ENCODE measurements around the gene EFNA1. TPM values are rescaled to one million over a fixed set of nuclear protein-coding genes. Genes with fewer than 3 reads are reported as not detected.
"Not testable (repeated sequence)": the region's sequence is repeated elsewhere in the genome, so short reads cannot be mapped to it uniquely, and the experiment has no call there.

EFNA1 gene
- total and polyA plus RNA-seq, 2 donors (not counting 3 experiments of a cell fraction or from before 2014, with no cell fraction given) = 107 to 289 TPM

GRCh38 chr1:155145491-155145890 is 17.8 kb downstream of the EFNA1 start:
- peaks cover 4% of the 10 kb centered on the region in 2 experiments for H3K27me3 ChIP-seq (ENCODE audit: control insufficient read depth in 2 of 2, insufficient read depth in 2 of 2, low read length in 2 of 2)
- dilution Hi-C loops (cut with MboI; ENCODE audit: extremely low pct_ligation_motif_present, low sequenced_read_pairs) (no loop called here), intact Hi-C loops (cut with micrococcal nuclease) (no loop called here)
- no peaks in the 10 kb centered on the region for H3K9me3 ChIP-seq (replicated peaks; ENCODE audit: control insufficient read depth, insufficient read depth, low read length)
- no peak overlapping the region for H3K9ac ChIP-seq (replicated peaks; ENCODE audit: extremely low read depth, insufficient read depth, low read length)
- H3K79me2 ChIP-seq (ENCODE audit: control insufficient read depth, insufficient read depth, low read length) = no peaks in the 10 kb centered on the region
- H3K4me2 ChIP-seq (ENCODE audit: insufficient read depth, low read length) = no peak overlapping the region
- H3K4me1 ChIP-seq (ENCODE audit: control insufficient read depth, extremely low read depth, insufficient read depth, low read length) = no peaks in the 10 kb centered on the region
- no peak overlapping the region for H3K4me3 ChIP-seq (replicated peaks in 1 of 3; ENCODE audit: insufficient read depth in 1 of 3, low read depth in 1 of 3, low read length in 3 of 3)
- no peak for FAIRE-seq
- H2AFZ ChIP-seq (ENCODE audit: low read depth, low read length) = no peak overlapping the region
- H3K36me3 ChIP-seq (ENCODE audit: control insufficient read depth in 2 of 2, extremely low read depth in 1 of 2, insufficient read depth in 2 of 2, low read length in 2 of 2) = no peaks in the 10 kb centered on the region
- no peak overlapping the region for H3K27ac ChIP-seq (ENCODE audit: insufficient read depth, low read depth, low read length)
- BruUV-seq (replicated peaks) = no TSS peak
- TF ChIP-seq MYC (IDR thresholded peaks at IDR 0.05; ENCODE audit: low read depth, low read length) (no peak), CTCF (IDR thresholded peaks at IDR 0.05; ENCODE audit: extremely low read depth in 1 of 2, insufficient read depth in 1 of 2, low read depth in 1 of 2, low read length in 2 of 2) (no peak), JUN (IDR thresholded peaks at IDR 0.05; ENCODE audit: borderline replicate concordance, insufficient read depth, insufficient read length, low read depth) (no peak), POLR2A (IDR thresholded peaks at IDR 0.05; ENCODE audit: low read depth, low read length) (no peak), MAX (IDR thresholded peaks at IDR 0.05; ENCODE audit: insufficient read depth, insufficient read length) (no peak), GATA2 (IDR thresholded peaks at IDR 0.05; ENCODE audit: insufficient read depth, insufficient read length, low read depth, low read length) (no peak), FOS (IDR thresholded peaks at IDR 0.05; ENCODE audit: borderline replicate concordance, insufficient read depth, low read length) (no peak), POLR2AphosphoS5 (IDR thresholded peaks at IDR 0.05; ENCODE audit: insufficient read depth, low read depth, low read length) (no peak), EZH2 (IDR thresholded peaks at IDR 0.05; ENCODE audit: borderline replicate concordance, low read depth, low read length, severe bottlenecking) (no peak)
- no peaks in the 10 kb centered on the region for H3K9me1 ChIP-seq (replicated peaks; ENCODE audit: control insufficient read depth, extremely low read depth, insufficient read depth, low read length)
- H4K20me1 ChIP-seq (replicated peaks; ENCODE audit: control insufficient read depth, extremely low read depth, insufficient read depth, low read length) = no peaks in the 10 kb centered on the region
- POLR2A ChIA-PET = no interaction called here
- CTCF ChIA-PET = interaction anchor here (1.0 to 4.0 kb wide), 3 partner anchors 22 to 54 kb away, joined by 4 to 31 read pairs (median 10); partner anchors contain the start of gene KRTCAP2
- no peak for DNase-seq (ENCODE audit: low read depth, low spot score)

- DNase-seq (ENCODE audit: low read depth, low spot score); H3K36me3 ChIP-seq (ENCODE audit: control insufficient read depth in 2 of 2, extremely low read depth in 1 of 2, insufficient read depth in 2 of 2, low read length in 2 of 2); H3K27ac ChIP-seq (ENCODE audit: insufficient read depth, low read depth, low read length); BruUV-seq (replicated peaks); POLR2A ChIA-PET; H3K9me3 ChIP-seq (replicated peaks; ENCODE audit: control insufficient read depth, insufficient read depth, low read length); H3K9me1 ChIP-seq (replicated peaks; ENCODE audit: control insufficient read depth, extremely low read depth, insufficient read depth, low read length); H3K9ac ChIP-seq (replicated peaks; ENCODE audit: extremely low read depth, insufficient read depth, low read length); H2AFZ ChIP-seq (ENCODE audit: low read depth, low read length); H3K27me3 ChIP-seq (ENCODE audit: control insufficient read depth in 2 of 2, insufficient read depth in 2 of 2, low read length in 2 of 2); H3K4me2 ChIP-seq (ENCODE audit: insufficient read depth, low read length); dilution Hi-C loops (cut with MboI; ENCODE audit: extremely low pct_ligation_motif_present, low sequenced_read_pairs); H3K79me2 ChIP-seq (ENCODE audit: control insufficient read depth, insufficient read depth, low read length); H3K4me1 ChIP-seq (ENCODE audit: control insufficient read depth, extremely low read depth, insufficient read depth, low read length); H4K20me1 ChIP-seq (replicated peaks; ENCODE audit: control insufficient read depth, extremely low read depth, insufficient read depth, low read length); H3K4me3 ChIP-seq (replicated peaks in 1 of 3; ENCODE audit: insufficient read depth in 1 of 3, low read depth in 1 of 3, low read length in 3 of 3); FAIRE-seq; intact Hi-C loops (cut with micrococcal nuclease): not testable (repeated sequence)
- CTCF ChIA-PET = interaction anchor here (1.8 to 2.0 kb wide), 2 partner anchors 11 to 65 kb away, joined by 7 to 9 read pairs; no protein-coding TSS in a partner anchor
Measured at GRCh38 chr1:155155996-155156643, 28.4 kb downstream of the EFNA1 start.
